ENCODE data around the gene PPP6R3. TPM values are rescaled to one million over a fixed set of nuclear protein-coding genes. Genes with fewer than 3 reads are reported as not detected.

Gene PPP6R3
- total and polyA plus RNA-seq, 2 of the 8 experiments (the other 6 are each of a cell fraction or from before 2014, with no cell fraction given), result 44.6 to 150 TPM

DNA sequence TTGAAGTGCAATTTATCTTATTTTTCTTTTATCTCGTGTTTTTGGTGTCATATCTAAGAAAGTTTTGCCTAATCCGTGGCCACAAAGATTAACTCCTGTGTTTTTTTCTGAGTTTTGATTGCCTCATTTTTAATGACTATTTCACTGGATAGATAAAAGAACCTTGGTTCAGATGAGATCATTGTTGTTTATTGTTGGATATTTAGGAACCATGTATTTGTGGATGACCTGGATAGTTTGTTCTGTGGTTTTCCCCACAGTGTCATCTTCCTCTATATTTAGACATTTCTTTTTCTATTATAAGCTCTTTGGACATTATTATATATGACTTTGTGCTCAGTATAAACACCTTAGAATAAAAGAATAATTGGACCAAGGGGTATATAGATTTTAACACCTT, 37.2 kb downstream of the PPP6R3 start (continued):
- no peak for TF ChIP-seq KDM4A (IDR thresholded peaks at IDR 0.05; ENCODE audit: low read depth, low read length, severe bottlenecking)
- no peak for TF ChIP-seq BRCA1 (IDR thresholded peaks at IDR 0.05; ENCODE audit: low read depth, low read length)
- no peak for TF ChIP-seq SIRT6 (IDR thresholded peaks at IDR 0.05; ENCODE audit: low read length)
- TF ChIP-seq EZH2 (IDR thresholded peaks at IDR 0.05; ENCODE audit: low read depth, low read length, severe bottlenecking), result no peak
- TF ChIP-seq GTF2F1 (IDR thresholded peaks at IDR 0.05; ENCODE audit: borderline replicate concordance, low read depth, low read length), result no peak
